Measurements from ENCODE around the gene KRTAP19-2. TPM values are rescaled to one million over a fixed set of nuclear protein-coding genes. Genes with fewer than 3 reads are reported as not detected.
"Not testable (repeated sequence)": the region's sequence is repeated elsewhere in the genome, so short reads cannot be mapped to it uniquely, and the experiment has no call there.

The KRTAP19-2 gene
- not detected in 2 replicates for total RNA-seq (2014; rRNA removed; shearing (Covaris generic); ENCODE audit: low replicate concordance)

- in situ Hi-C loops (cut with HindIII; ENCODE audit: low pct_unique_long_range_greater_than_20kb, low sequenced_read_pairs): no loop called here
- DNase-seq (ENCODE audit: low read depth): no peak
Observed at GRCh38 chr21:30487336-30487735, at the start of gene KRTAP19-2. KRTAP19-2 (minus strand) TSS chr21:30487436; CDS start chr21:30487348, 88 bp downstream.

- in situ Hi-C loops (cut with HindIII; ENCODE audit: low pct_unique_long_range_greater_than_20kb, low sequenced_read_pairs): no loop called here
- no peak for DNase-seq (ENCODE audit: low read depth)
Observed at GRCh38 chr21:30518876-30519275, 31.6 kb upstream of the KRTAP19-2 start.

- in situ Hi-C loops (cut with HindIII; ENCODE audit: low pct_unique_long_range_greater_than_20kb, low sequenced_read_pairs): no loop called here
- no peak for DNase-seq (ENCODE audit: low read depth)
Observed at GRCh38 chr21:30515681-30516080, 28.4 kb upstream of the KRTAP19-2 start.

- DNase-seq (ENCODE audit: low read depth); in situ Hi-C loops (cut with HindIII; ENCODE audit: low pct_unique_long_range_greater_than_20kb, low sequenced_read_pairs): not testable (repeated sequence)
Observed at GRCh38 chr21:30505621-30506205, 18.5 kb upstream of the KRTAP19-2 start.

GRCh38 chr21:30502041-30502440, 14.8 kb upstream of the KRTAP19-2 start, which contains the start of gene KRTAP19-5:
KRTAP19-5 (minus strand) TSS chr21:30502141; CDS start chr21:30502090, 51 bp downstream.
- in situ Hi-C loops (cut with HindIII; ENCODE audit: low pct_unique_long_range_greater_than_20kb, low sequenced_read_pairs): no loop called here

GRCh38 chr21:30497065-30497464, 9.8 kb upstream of the KRTAP19-2 start, which contains the start of gene KRTAP19-4:
KRTAP19-4 (minus strand) TSS chr21:30497165; CDS start chr21:30497110, 55 bp downstream.
- no peak for DNase-seq (ENCODE audit: low read depth)
- in situ Hi-C loops (cut with HindIII; ENCODE audit: low pct_unique_long_range_greater_than_20kb, low sequenced_read_pairs): no loop called here

More at GRCh38 chr21:30502041-30502440, 14.8 kb upstream of the KRTAP19-2 start, which contains the start of gene KRTAP19-5:
- DNase-seq (ENCODE audit: low read depth): no peak

GRCh38 chr21:30491963-30492428, 4.8 kb upstream of the KRTAP19-2 start, which contains the start of gene KRTAP19-3:
KRTAP19-3 (minus strand) TSS chr21:30492013; CDS start chr21:30491957, 56 bp downstream.
- DNase-seq (ENCODE audit: low read depth): no peak
- in situ Hi-C loops (cut with HindIII; ENCODE audit: low pct_unique_long_range_greater_than_20kb, low sequenced_read_pairs): no loop called here

GRCh38 chr21:30486180-30486579, 1.1 kb downstream of the KRTAP19-2 start:
- in situ Hi-C loops (cut with HindIII; ENCODE audit: low pct_unique_long_range_greater_than_20kb, low sequenced_read_pairs): no loop called here
- DNase-seq (ENCODE audit: low read depth): no peak

- in situ Hi-C loops (cut with HindIII; ENCODE audit: low pct_unique_long_range_greater_than_20kb, low sequenced_read_pairs): no loop called here
- no peak for DNase-seq (ENCODE audit: low read depth)
Observed at GRCh38 chr21:30482130-30482529, 5.1 kb downstream of the KRTAP19-2 start.

GRCh38 chr21:30480145-30480544, 7.1 kb downstream of the KRTAP19-2 start, which contains the start of gene KRTAP19-1:
KRTAP19-1 (minus strand) TSS chr21:30480367; CDS start chr21:30480317, 50 bp downstream.
- in situ Hi-C loops (cut with HindIII; ENCODE audit: low pct_unique_long_range_greater_than_20kb, low sequenced_read_pairs): no loop called here
- DNase-seq (ENCODE audit: low read depth): no peak

GRCh38 chr21:30479259-30479658, 8.0 kb downstream of the KRTAP19-2 start:
- in situ Hi-C loops (cut with HindIII; ENCODE audit: low pct_unique_long_range_greater_than_20kb, low sequenced_read_pairs): no loop called here
- no peak for DNase-seq (ENCODE audit: low read depth)

GRCh38 chr21:30478004-30478403, 9.2 kb downstream of the KRTAP19-2 start:
- in situ Hi-C loops (cut with HindIII; ENCODE audit: low pct_unique_long_range_greater_than_20kb, low sequenced_read_pairs): no loop called here
- no peak for DNase-seq (ENCODE audit: low read depth)

- no peak for DNase-seq (ENCODE audit: low read depth)
- in situ Hi-C loops (cut with HindIII; ENCODE audit: low pct_unique_long_range_greater_than_20kb, low sequenced_read_pairs): no loop called here
Observed at GRCh38 chr21:30468900-30469714, 18.1 kb downstream of the KRTAP19-2 start.

- in situ Hi-C loops (cut with HindIII; ENCODE audit: low pct_unique_long_range_greater_than_20kb, low sequenced_read_pairs): no loop called here
- DNase-seq (ENCODE audit: low read depth): no peak
Observed at GRCh38 chr21:30463713-30464112, 23.5 kb downstream of the KRTAP19-2 start.

- no peak for DNase-seq (ENCODE audit: low read depth)
- in situ Hi-C loops (cut with HindIII; ENCODE audit: low pct_unique_long_range_greater_than_20kb, low sequenced_read_pairs): no loop called here
Observed at GRCh38 chr21:30448514-30448913, 38.7 kb downstream of the KRTAP19-2 start.

- no peak for DNase-seq (ENCODE audit: low read depth)
- in situ Hi-C loops (cut with HindIII; ENCODE audit: low pct_unique_long_range_greater_than_20kb, low sequenced_read_pairs): no loop called here
Observed at GRCh38 chr21:30447056-30447455, 40.2 kb downstream of the KRTAP19-2 start.

GRCh38 chr21:30444204-30444603, 43.0 kb downstream of the KRTAP19-2 start:
- DNase-seq (ENCODE audit: low read depth): no peak
- in situ Hi-C loops (cut with HindIII; ENCODE audit: low pct_unique_long_range_greater_than_20kb, low sequenced_read_pairs): no loop called here

GRCh38 chr21:30443226-30443625, 44.0 kb downstream of the KRTAP19-2 start:
- in situ Hi-C loops (cut with HindIII; ENCODE audit: low pct_unique_long_range_greater_than_20kb, low sequenced_read_pairs): no loop called here
- no peak for DNase-seq (ENCODE audit: low read depth)

- in situ Hi-C loops (cut with HindIII; ENCODE audit: low pct_unique_long_range_greater_than_20kb, low sequenced_read_pairs): no loop called here
- DNase-seq (ENCODE audit: low read depth): no peak
Observed at GRCh38 chr21:30439975-30440374, 47.3 kb downstream of the KRTAP19-2 start, which contains the start of gene KRTAP15-1. KRTAP15-1 (plus strand) TSS chr21:30440275; CDS start chr21:30440328, 53 bp downstream.
